ENCODE data around the gene RASA3. TPM values are rescaled to one million over a fixed set of nuclear protein-coding genes. Genes with fewer than 3 reads are reported as not detected.
"Not testable (repeated sequence)": the region's sequence is repeated elsewhere in the genome, so short reads cannot be mapped to it uniquely, and the experiment has no call there.

Gene RASA3
- total and polyA plus RNA-seq, 7 donors: 4.2 to 22.4 (median 16.9) TPM

DNA sequence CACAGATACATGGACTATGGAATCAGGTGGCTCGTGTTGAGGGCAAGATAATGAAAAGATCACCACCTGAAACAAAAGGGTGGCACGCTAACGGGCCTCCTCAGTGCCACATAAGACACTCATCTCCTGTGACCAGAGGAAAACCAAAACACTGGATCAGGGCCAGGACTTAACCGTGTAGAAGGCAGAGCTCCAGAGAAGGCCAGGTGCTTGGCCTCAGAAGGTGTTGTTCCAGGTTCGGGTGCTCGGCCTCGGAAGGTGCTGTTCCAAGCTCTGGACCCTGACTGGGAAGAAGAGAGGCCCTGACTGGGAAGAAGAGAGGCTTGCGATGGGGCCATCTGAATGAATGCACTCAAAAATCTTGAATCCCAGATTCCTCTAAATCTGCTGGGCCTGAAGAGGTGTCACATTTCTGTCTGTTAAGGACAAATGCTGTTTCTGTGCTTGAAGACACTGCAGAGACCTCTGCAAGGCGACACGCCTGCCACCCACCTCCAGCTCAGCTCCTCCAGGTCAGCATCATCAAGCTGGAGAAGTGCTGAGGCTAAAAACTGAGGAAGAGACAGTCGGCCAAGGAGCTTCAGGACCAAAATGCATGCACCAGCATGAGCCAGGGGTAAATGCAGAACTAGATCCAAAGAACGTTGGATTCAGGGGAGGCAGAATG lies 2.7 kb upstream of the RASA3 start:
- H3K4me3 ChIP-seq: no peak overlapping the region
- H3K4me1 ChIP-seq: peaks cover 0 to 15% (median 9%) of the 10 kb centered on the region in 4 donors
- no peak overlapping the region for H3K27ac ChIP-seq
- DNase-seq: peak; percentile 27
- intact Hi-C loops (cut with DNase I): loop anchor here (5.0 kb wide), 2 partner anchors 92 to 103 kb away; no protein-coding TSS in a partner anchor
- 56 to 67% methylated on average over 12 of the region's 12 CpGs for WGBS, 2 donors
- no peaks in the 10 kb centered on the region for H3K9me3 ChIP-seq
- TF ChIP-seq EP300 (IDR thresholded peaks at IDR 0.05) (no peak), POLR2A (IDR thresholded peaks at IDR 0.05) (no peak), POLR2AphosphoS5 (IDR thresholded peaks at IDR 0.05) (no peak)
- TF ChIP-seq, protein P1, sequence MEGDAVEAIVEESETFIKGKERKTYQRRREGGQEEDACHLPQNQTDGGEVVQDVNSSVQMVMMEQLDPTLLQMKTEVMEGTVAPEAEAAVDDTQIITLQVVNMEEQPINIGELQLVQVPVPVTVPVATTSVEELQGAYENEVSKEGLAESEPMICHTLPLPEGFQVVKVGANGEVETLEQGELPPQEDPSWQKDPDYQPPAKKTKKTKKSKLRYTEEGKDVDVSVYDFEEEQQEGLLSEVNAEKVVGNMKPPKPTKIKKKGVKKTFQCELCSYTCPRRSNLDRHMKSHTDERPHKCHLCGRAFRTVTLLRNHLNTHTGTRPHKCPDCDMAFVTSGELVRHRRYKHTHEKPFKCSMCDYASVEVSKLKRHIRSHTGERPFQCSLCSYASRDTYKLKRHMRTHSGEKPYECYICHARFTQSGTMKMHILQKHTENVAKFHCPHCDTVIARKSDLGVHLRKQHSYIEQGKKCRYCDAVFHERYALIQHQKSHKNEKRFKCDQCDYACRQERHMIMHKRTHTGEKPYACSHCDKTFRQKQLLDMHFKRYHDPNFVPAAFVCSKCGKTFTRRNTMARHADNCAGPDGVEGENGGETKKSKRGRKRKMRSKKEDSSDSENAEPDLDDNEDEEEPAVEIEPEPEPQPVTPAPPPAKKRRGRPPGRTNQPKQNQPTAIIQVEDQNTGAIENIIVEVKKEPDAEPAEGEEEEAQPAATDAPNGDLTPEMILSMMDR (IDR thresholded peaks at IDR 0.05): no peak
- no peaks in the 10 kb centered on the region for H3K36me3 ChIP-seq
- H3K27me3 ChIP-seq: no peaks in the 10 kb centered on the region

GRCh38 chr13:114134111-114134943 lies 1.9 kb upstream of the RASA3 start:
- H3K4me3 ChIP-seq: no peak overlapping the region
- H3K27me3 ChIP-seq: no peaks in the 10 kb centered on the region
- TF ChIP-seq EP300 (IDR thresholded peaks at IDR 0.05) (no peak), POLR2A (IDR thresholded peaks at IDR 0.05) (no peak), POLR2AphosphoS5 (IDR thresholded peaks at IDR 0.05) (no peak)
- TF ChIP-seq, protein P1 (IDR thresholded peaks at IDR 0.05): no peak
- H3K4me1 ChIP-seq: peaks cover 0 to 23% (median 16%) of the 10 kb centered on the region in 4 donors
- peak; percentile 61 for DNase-seq
- peak overlapping the region in 3 of 4 donors; percentile 10 to 56 (median 34) for H3K27ac ChIP-seq
- intact Hi-C loops (cut with DNase I): loop anchor here (5.0 kb wide), 2 partner anchors 93 to 102 kb away; no protein-coding TSS in a partner anchor
- no peaks in the 10 kb centered on the region for H3K9me3 ChIP-seq
- WGBS, 2 donors: 36 to 66% methylated on average over 21 of the region's 21 CpGs
- no peaks in the 10 kb centered on the region for H3K36me3 ChIP-seq

- H3K9me3 ChIP-seq, H3K27ac ChIP-seq, H3K27me3 ChIP-seq, H3K36me3 ChIP-seq, DNase-seq, H3K4me3 ChIP-seq: not testable (repeated sequence)
- intact Hi-C loops (cut with DNase I): loop anchor here (5.0 kb wide), 2 partner anchors 94 to 101 kb away; no protein-coding TSS in a partner anchor
- 46 to 64% methylated on average over 7 of the region's 7 CpGs for WGBS, 2 donors
- peaks cover 0 to 29% (median 21%) of the 10 kb centered on the region in 4 donors for H3K4me1 ChIP-seq
Measured at GRCh38 chr13:114133552-114133951, 1.1 kb upstream of the RASA3 start.

DNA sequence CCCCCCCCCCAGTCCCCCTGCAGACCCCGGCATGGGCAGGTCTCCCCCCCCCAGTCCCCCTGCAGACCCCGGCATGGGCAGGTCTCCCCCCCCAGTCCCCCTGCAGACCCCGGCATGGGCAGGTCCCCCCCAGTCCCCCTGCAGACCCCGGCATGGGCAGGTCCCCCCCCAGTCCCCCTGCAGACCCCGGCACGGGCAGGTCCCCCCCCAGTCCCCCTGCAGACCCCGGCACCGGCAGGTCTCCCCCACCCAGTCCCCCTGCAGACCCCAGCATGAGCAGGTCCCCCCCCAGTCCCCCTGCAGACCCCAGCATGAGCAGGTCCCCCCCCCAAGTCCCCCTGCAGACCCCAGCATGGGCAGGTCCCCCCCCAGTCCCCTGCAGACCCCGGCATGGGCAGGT lies 703 bp upstream of the RASA3 start:
- intact Hi-C loops (cut with DNase I): loop anchor here (5.0 kb wide), 2 partner anchors 94 to 101 kb away; no protein-coding TSS in a partner anchor
- 22 to 38% methylated on average over 7 to 8 of the region's 9 CpGs for WGBS, 2 donors
- H3K4me1 ChIP-seq: peaks cover 0 to 34% (median 25%) of the 10 kb centered on the region in 4 donors
- not testable (repeated sequence) for H3K36me3 ChIP-seq, H3K27me3 ChIP-seq, DNase-seq, H3K9me3 ChIP-seq
- peak overlapping the region in 3 of 4 donors; percentile 58 to 97 (median 92) for H3K4me3 ChIP-seq
- H3K27ac ChIP-seq: peak overlapping the region in 1 of 4 donors; percentile 86

DNA sequence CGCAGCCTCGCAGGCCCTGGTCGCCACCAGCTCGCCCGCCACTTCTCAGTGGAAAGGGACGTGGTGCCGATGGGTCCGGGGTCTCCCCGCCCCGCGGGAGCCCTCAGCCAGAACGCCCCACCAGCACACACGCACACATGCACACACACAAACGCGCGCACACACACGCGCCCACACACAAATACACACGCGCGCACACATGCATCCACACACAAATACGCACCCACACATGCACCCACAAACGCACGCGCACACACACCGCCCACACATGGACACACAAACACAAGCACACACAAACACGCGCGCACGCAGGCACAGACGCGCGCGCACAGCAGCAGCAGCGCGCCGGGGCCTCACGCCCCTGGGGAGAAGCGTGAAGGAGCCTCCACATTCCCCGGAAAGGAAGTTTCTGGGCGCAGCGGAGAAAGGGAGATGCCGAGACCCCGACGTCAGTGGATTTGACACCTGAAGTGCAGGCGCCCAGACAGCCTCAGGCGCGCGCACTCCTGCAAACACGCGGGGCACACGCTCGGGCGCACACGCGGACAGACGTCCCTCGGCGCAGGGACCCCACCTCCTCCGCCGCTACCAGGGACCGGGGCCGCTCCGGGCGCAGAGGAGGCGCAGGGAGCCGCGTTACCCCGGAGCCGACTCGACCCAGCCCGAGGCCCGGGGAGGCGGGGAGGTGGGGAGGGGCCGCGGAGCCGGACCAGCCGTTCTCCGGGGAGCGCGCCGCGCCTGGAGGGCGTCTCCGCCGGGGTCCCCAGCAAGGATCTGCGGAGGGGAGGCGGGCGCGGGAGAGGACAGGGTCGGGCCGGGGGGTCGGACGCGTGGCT lies 622 bp downstream of the RASA3 start:
- H3K27ac ChIP-seq: peak overlapping the region; percentile 74 to 88 (median 84)
- no peak for DNase-seq
- TF ChIP-seq POLR2AphosphoS5 (IDR thresholded peaks at IDR 0.05) (no peak), EP300 (IDR thresholded peaks at IDR 0.05) (no peak), POLR2A (IDR thresholded peaks at IDR 0.05) (no peak)
- TF ChIP-seq, protein P1 (IDR thresholded peaks at IDR 0.05): no peak
- no peaks in the 10 kb centered on the region for H3K27me3 ChIP-seq
- no peaks in the 10 kb centered on the region for H3K9me3 ChIP-seq
- 1% methylated on average over 95 of the region's 95 CpGs for WGBS, 2 donors
- H3K4me1 ChIP-seq: peaks cover 0 to 47% (median 38%) of the 10 kb centered on the region in 4 donors
- no peaks in the 10 kb centered on the region for H3K36me3 ChIP-seq
- peak overlapping the region; percentile 58 to 97 (median 76) for H3K4me3 ChIP-seq
- intact Hi-C loops (cut with DNase I): loop anchor here (1.0 to 5.0 kb wide), 3 partner anchors 66 to 100 kb away; no protein-coding TSS in a partner anchor

Measured in sigmoid colon (tissue), 7 donors.